ENCODE data around the gene EPHB1.
A peak's percentile ranks its signal among the peaks of the same experiment; 100 is the strongest.
"Not testable (repeated sequence)": the region's sequence is repeated elsewhere in the genome, so short reads cannot be mapped to it uniquely, and the experiment has no call there.

The EPHB1 gene

DNA sequence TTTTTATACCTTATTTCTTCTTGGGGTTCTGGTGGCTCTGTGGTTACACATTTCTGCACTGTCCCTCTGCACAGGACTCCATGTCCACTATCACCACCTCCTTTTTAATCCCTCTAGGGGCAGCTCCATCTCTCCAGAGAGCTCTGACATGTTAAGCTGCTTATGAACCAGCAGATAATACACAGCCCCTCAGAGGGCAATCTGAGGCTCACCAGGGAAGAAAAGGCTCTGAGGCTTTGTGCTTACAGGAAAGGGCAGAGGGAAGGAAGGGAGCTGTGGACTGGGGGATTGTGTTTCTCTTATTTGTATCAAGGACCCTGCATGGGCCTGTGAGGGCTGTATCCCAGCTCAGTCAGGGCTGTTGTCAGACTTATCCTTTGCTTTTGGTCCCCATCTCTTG, 164.5 kb downstream of the EPHB1 start:
- no peak for DNase-seq

DNA sequence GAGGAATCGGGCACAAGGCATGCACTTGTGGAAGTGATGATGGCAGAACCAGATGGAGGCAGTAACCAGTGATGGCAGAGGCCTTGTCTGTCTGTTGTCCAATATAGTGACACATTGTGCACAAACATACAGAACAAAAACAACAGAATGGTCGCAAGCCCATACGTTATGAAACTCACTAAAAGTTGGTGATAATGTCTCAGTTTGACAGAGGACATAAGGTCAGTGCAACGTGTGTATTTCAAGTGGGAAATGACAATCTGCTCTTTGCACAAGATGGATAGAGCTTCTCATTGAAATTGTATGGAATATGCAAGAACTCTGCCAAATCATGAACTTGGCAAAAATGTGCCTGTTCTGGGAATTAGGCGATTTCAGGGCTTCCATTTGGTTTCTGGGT, 169.2 kb downstream of the EPHB1 start:
- no peak for DNase-seq

DNA sequence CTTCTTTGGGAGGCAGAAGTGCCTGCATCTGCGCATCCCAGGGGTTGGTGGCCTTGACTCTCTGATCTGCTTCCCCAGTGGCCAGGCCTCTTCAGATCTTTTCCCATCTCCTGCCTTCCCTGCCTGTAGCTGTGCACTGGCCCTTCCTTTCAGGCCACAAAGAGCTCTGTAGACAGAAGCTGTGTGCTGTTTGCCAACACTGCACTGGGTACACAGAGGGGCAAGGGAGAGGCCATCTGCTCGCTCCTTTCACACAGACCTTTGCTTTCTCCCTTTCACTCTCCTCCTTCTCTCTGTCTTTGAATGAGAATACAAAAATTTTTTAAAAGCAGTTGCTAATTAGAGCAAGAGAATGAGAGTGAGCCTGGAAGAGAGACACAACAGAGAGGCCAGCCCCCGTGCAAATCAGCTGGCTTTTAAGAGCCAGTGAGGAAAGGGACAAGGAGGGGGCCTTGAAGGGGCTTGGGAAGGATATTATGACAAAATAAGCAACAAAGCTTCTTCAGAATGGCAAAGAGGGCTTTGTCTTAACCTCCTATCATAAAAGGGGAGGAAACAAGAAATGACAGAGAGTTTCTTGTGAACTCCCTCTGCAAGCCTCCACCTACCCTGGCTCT, 170.9 kb downstream of the EPHB1 start:
- DNase-seq: peak; percentile 74 to 81

DNA sequence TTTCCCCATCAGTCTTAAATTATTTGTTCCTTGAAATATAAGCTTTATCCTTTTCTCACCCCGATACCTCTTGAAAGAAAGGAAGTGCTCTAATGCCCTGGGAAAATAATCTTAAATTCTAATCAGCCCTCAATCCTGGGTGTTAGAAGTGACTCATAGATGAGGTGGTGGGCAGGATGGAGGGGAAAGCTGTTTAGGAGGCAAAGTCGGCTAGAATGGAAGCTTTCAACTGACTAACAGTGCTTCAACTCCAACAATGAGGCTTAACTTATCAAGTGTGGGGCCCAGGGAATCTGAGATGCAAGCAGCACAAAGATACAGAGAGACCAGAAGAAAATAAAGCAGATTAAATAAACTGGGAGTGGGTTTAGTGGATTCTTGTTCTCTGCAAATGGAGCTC, 175.8 kb downstream of the EPHB1 start:
- no peak for DNase-seq

DNA sequence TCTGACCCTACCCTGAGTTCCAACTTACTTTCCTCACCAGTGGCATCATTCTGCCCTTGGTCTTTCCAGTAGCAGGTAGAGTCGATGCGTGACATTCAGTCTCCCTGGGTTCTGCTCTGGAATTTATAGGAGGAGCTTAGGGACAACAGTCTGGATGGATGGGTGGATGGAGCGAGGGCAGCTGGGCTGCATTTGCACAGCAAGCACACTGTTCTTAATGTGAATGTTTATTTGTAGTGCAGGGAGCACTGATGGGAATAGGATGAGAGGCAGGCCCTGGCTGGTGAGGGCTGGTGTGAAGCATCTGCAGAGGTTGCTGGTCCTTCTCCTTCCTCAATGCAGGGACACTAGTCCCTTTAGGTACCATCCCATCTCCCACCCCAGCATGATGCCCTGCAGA, 176.2 kb downstream of the EPHB1 start:
- DNase-seq: no peak

DNA sequence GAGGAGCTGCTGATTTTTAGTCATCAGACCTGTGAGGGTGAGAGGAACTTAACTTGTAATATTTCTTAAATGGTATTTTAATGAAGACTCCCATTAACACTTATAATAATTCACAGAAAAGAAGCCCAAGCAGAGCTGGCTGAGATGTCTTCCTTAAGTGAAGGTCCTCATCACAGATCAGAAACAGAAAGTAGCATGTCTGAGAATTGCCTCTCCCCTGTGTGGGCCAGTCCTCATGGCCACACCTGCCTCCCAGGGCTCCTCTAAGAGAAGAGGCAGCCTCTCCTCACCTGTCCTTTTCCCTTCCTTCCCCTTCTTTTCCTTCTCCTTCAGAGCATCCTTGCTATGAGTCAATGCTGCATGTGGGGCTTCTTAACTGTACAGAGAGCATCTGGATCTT, 176.8 kb downstream of the EPHB1 start:
- not testable (repeated sequence) for DNase-seq

DNA sequence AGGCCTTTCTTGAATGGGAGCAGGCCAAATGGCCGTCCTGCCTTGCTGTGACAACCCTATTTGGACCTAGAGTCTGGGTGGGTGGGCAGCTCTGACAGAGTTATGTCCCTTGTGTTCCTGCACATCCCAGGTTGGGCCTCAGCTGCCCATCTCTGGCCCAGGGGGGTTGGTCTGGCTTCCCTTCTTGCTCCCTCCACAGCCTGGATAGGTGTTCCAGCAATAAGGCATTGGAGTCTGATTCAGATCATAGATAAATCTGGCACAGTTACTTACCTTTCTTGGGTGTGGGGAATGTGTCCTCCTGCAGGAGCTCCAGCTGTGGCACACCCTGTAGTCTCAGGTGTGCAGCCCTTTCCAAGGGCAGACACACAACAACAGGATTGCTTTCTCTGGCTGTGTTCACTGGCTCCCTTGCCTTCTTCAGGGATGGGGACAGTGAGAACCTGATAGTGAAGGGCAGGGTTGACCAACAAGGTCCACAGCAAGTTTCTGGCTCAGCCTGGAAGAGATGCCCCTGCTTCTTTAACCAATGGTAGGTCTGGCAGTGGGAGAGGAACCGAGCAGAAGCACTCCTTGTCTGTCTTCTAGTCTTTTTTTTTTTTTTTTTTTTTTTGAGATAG, 177.9 kb downstream of the EPHB1 start:
- no peak for DNase-seq

DNA sequence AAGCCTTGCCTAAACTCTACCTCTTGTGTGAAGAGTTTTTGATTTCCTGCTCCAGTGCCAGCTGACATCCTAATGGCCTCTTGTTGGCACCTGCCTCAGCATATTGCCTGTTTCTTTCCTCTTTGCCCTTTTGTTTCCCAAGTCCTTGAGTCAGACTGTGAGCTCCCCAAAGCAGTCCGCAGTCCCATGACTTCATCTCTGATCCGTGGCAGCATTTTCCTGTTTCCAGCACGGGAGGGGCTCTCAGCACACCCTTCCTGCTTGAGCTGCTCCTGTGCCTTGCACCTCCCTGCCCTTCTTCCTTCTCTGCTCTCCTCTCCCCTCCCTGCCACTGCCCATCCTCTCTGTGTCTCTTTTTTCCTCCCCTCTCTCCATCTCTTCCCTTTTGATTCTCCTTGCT, 179.6 kb downstream of the EPHB1 start:
- no peak for DNase-seq

DNA sequence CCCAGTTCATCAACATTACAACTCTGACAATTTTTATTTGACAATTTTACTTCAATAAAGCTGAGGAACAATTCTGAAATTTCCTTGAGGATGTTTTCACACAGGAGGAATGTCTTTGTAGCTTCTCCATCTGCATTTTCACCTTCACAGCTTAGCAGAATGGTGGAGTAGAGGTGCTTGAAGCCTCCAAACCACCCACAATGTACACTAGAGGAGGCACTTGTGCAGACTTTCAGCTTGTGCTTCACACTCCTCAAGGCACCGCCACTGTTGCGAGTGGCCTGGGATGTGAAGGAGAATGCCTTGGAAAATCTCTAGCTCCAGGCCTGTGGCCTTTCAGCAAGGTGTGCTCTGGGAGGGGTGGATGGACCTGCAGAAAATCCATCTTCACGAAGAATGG, 181.9 kb downstream of the EPHB1 start:
- DNase-seq: no peak

DNA sequence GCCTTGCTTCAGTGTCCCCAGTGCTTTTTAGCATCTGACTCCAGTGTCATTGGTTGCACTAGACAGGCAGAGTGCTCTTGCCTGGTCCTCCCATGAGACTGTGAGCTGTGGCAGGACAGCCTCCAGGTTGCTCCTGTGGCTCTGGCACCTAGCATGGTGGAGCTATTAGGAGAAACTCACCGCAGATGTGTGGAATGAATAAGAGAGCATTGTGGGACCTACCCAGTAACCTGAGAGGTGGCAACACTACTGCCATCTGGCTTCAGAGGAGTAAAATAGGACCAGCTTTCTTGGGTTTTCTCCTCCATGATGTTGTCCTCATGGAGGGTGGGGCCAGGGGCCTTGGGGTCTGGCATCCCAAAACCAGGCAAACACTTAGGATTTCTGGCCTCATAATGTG, 183.6 kb downstream of the EPHB1 start:
- DNase-seq: no peak

DNA sequence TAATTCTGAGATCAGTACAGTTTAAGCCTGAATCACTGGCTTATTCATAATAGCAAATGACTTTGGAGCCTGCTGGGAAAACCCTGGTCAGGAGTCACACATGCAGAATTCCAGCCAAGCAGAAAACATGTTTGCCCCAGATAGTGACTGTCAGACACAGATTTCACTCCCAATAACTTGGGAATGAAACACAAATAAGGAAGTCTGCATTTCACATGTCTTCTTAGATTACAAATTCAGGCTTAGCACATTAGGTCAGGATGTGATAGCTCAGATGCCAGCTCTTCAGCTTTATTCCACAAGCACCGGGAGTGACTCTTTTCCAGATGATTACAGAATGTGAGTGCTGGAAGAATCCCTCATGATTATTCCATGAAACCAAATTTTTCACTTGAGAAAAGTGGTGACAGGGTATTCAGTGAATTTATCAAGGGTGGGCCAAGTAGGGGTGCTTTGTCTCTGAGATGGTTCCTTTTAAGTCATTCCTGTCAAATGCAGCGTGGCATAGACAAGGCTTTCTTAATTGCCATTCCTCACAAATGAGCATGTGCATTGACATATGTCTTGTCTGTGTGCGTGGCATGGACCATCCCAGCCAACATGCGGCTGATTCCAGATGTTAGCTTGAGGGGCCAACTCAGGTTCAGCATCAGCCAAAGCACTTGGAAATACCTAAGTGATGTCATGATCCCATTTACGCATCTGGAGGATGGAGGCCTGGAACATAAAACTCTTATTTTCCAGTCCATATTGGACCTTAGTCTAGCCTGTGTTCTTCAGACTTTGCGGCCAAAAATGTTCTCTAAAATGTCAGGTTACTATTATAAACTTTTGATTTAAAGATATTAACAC, 191.0 kb downstream of the EPHB1 start:
- DNase-seq: no peak

DNA sequence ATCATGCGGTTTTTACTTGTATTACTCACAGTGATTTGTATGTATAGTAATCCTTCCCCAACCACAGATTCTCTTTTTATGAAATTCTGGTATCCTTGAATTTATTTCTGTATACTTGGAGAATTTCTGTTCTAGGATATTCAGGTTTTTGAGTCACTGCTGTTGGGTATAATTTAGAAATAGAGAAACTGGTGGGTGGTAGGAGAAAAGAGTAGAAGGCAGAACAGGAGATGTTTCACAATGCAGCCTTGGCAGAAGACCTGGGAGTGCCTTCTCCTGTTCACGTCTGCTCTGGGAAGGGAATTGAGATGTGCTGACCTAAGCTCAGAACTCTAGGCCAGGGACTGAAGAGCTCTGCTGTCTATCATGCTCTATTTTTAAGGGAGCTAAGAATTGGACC, 193.6 kb downstream of the EPHB1 start:
- DNase-seq: no peak

DNA sequence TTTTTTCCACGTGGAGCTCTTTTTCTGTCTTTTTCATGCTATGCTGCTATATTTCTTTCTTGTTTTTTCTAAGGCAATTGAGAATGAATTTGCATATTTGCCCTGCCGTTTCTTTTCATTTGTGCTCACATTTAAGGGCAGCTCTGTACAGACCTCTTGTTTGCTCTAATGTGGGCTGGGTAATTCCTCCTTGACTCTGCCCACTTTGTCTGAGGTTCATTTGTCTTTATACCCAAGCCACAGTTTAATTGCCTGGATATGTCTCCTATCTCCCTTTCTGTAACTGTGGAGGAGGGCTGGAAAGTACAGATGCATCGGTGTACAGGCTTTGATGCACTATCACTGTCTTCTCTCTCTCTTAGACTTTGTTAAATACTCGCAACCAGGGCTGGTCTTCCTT, 195.9 kb downstream of the EPHB1 start:
- no peak for DNase-seq

DNA sequence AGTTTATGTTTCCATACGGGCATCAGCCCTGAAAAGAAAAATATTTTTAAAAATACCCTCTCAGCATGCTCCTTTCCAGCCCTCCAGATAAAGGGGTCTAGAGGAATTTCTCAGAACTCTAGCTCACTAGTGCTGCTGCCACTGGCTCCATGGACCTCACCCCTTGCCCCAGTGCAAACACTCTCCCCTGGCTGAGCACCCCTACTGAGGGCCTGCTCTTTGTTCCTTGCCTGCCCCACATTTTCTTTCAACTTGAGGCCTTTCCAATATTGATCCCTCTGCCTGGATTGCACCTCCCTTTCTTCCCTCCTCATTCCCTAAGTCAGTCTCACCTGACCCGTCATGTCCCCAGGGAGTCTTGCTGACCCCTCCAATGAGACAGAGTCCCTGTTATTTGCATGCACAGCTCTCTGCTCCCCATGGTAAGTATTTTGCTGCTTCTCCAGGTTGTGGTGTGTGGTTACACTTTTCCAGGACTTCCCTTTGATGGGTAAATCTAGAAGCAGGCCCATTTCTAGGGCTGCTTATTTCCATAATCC, 196.5 kb downstream of the EPHB1 start:
- DNase-seq: no peak

DNA sequence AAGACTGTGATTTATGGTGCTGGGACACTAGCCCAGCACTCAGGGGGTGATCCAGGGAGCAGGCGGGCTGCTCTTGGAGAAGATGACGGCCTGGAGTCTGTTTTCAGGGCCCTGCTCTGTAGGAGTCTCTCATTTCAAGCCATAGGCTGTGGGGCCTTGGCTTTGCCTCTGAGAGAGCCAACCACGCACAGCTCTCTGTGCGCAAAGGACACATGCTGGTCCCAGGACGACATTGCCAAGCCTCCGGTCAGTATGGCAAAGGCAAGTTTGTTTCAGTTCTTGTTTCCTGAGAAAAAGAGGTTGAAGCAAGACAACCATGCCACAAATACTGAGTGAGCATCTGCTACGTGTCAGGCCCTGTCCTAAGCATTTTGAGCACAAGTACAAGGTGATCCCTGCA, 197.1 kb downstream of the EPHB1 start:
- DNase-seq: peak in 1 of 2 experiments; percentile 33

DNA sequence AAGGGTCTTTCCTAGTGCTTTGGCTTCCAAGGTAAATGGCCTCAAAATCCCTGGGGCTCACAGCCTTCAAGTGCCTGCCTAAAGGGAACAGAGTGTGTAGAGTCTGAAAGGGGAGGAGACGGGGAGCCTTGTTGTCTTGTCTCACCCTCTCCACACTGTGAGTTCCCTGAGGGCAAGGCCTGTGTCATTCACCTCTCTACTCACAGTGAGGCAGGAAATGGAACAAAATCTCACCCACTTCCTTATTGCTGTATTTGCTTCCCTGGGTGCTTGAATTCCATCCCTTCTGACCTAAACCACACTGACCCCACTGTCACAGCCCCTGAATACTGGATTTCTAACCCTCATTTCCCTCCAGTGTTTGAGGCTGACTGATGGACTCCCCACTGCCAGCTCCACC, 197.5 kb downstream of the EPHB1 start:
- DNase-seq: no peak

DNA sequence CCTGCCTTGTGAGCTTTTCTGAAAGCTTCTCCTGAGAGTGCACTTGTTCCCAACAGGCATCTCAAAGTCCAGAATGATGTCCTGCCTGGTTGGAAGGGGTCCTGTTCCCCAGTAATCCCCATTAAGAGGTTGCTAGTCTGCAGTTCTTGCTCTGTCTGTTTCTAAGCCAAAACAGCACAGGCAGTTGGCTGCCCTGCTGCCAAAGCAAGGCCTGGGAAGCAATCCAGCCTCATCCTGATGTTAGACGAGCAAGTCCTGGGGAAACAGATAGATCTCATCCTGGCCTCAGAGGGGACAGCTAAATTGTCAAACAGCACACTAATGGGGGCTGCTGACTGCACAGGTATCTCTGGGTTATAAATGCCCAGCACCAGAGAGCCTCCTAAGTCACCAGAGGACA, 198.0 kb downstream of the EPHB1 start:
- DNase-seq: peak in 1 of 2 experiments; percentile 29

DNA sequence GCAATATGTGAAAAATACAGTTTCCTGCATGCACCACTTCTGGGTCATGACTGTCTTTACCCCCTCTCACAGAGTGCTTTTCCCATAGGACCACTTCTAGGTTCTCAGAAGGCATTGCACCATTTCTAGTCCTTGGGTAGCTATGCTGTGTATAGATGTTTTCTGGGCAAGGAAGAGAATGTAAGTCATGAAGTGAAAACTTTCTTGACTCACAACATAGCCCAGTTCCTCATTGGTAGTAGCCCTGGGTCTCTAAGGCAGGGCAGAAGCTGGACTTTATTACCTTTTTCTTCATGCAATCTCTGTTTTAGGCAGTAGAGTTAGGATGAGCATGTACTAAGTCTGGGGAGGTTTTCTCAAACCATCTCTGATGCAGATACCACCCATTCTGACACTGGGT, 203.1 kb downstream of the EPHB1 start:
- no peak for DNase-seq

DNA sequence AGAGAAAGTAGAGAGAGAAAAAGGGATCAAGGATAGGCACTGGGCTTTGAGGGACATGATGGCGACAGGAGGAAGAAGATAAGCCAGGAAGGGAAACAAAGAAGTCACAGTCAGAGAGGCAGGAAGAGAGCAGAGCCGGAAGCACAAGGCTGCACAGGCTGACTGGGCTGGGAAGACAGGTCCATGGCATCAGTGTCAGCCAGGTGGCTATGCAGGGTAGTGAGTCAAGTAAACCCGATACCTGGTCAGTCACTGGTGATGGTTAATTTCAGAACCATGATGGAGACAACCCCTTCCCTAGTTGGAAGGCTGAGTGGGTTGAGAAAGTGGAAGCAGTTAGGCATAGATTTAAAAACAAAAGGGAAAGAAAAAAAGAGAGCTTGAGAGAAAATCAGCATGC, 203.8 kb downstream of the EPHB1 start:
- no peak for DNase-seq

DNA sequence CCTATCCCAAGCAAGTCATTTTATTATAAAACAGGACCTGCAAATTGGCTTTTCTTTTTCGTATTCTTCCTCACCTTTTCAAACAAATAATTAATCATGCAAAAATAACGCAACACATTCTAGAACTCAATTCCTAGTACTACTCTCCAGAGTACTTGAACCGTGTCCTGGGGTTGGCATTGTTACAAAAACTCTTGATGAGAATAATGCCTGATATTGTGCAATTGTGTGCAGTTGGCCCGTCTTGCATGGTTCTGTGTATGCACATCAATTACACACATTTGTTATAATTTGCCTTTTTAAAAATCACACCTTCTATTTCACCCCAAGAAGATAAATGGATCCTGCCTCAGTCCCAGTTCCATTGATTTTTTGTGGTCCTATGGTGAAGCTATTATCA, 205.4 kb downstream of the EPHB1 start:
- DNase-seq: no peak

DNA sequence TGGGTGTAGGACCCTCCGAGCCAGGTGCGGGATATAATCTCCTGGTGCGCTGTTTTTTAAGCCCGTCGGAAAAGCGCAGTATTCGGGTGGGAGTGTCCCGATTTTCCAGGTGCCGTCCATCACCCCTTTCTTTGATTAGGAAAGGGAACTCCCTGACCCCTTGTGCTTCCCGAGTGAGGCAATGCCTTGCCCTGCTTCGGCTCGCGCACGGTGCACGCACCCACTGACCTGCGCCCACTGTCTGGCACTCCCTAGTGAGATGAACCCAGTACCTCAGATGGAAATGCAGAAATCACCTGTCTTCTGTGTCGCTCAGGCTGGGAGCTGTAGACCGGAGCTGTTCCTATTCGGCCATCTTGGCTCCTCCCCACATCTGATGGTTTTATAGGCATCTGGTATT, 210.6 kb downstream of the EPHB1 start:
- DNase-seq: not testable (repeated sequence)

DNA sequence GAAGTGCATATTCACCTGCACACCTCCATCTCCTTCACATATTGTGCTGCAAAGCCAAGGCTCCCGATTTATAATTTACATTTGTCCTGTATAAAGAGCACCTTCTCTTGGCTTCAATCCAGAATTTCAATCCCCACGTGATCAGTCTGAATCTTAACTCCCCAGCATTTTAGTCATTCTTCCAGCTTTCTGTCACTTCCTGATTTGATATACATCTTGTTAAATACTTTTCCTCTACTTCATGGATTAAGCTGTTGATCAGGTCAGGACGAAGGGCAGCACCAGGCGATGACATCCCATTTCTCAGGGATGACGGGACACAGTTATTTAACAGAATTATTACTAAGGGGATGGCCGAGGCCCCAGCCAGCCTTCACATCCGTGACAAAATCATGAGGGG, 212.5 kb downstream of the EPHB1 start:
- no peak for DNase-seq

DNA sequence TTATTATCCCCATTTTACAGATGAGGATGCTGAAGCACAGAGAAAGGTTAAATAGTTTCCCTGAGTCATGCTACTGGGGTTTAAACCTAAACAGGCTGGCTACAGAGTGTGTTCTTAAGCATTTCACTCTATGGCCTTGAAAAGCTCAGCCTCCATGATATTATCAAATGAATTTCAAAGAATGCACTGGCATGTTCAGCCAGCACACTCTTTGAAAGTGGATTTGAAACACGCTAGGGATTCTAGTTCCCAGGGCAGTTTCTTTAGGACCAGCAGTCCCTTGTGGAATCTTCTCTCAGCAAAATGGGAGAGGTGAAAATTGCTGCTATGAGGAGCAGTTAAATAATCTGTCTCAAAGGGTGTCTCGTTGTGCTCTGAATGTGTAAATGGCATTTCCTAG, 213.3 kb downstream of the EPHB1 start:
- no peak for DNase-seq

DNA sequence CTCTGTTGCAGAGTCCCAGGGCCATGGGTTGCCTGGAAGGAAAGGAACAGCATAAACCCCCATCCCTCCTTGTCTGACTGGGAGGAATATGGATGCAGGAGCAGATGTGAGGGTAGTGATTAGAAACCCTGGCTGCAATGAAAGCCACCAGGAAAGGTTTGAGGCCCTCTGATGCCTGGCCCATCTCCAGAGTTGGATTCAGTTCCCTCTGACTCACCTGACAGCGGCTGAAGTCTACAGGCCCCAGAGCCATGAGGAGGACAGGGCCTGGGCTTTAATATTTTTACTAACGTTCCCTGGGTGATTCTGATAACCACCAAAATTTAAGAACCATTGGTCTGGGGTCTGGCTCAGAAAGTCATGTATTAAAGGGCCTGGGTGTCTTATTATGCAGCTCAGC, 214.0 kb downstream of the EPHB1 start:
- DNase-seq: no peak

Measured in cerebellar nuclear complex (tissue), 1 donor.